GM12878 (cell line): Measurements from ENCODE around the gene ORMDL1.

ENCODE experiments used
- CTCF ChIP-seq, 3 experiments: IDR thresholded peaks in 2 of 3; conservative IDR thresholded peaks in 1 of 3; 2 replicates each; pipeline ENCODE4 v1.5.1; 2011; ENCODE audit warnings: low read depth in 3 of 3, low read length in 3 of 3, mild to moderate bottlenecking in 3 of 3, control low read depth in 2 of 3, moderate library complexity in 2 of 3, inconsistent platforms in 1 of 3, mixed read lengths in 1 of 3; ENCODE audit not compliant: control insufficient read depth in 2 of 3, insufficient read depth in 1 of 3; ENCODE audit errors: extremely low read depth in 1 of 3
- EZH2 ChIP-seq: IDR thresholded peaks from 2 replicates; pipeline ENCODE4 v1.6.1; 2012; ENCODE audit warnings: low read depth, mild to moderate bottlenecking, control low read depth, inconsistent platforms, low read length, borderline replicate concordance; ENCODE audit not compliant: control insufficient read depth
- LARP7 ChIP-seq: fragments of 450-650 bp; IDR thresholded peaks from 2 replicates; pipeline ENCODE4 v1.6.1; 2017; ENCODE audit warnings: mild to moderate bottlenecking
- MXI1 ChIP-seq: fragments of 150-350 bp; IDR thresholded peaks from 2 replicates; pipeline ENCODE4 v1.6.1; 2011; ENCODE audit warnings: low read depth, mild to moderate bottlenecking, inconsistent platforms, low read length, improper control_type of control experiment
- NFYB ChIP-seq: IDR thresholded peaks from 2 replicates; pipeline ENCODE4 v1.6.1; 2011; ENCODE audit warnings: low read depth, mild to moderate bottlenecking, low read length, improper control_type of control experiment, moderate library complexity; ENCODE audit not compliant: insufficient read depth
- POLR2A ChIP-seq: IDR thresholded peaks from 2 replicates; pipeline ENCODE4 v1.6.1; 2011; ENCODE audit warnings: low read depth, mild to moderate bottlenecking, low read length
- SMAD1 ChIP-seq: fragments of 450-650 bp; IDR thresholded peaks from 2 replicates; pipeline ENCODE4 v1.6.1; 2018; ENCODE audit warnings: mild to moderate bottlenecking, low read depth; ENCODE audit not compliant: partially characterized antibody
- SP1 ChIP-seq: IDR thresholded peaks from one replicate; pipeline ENCODE4 v1.6.1; 2011; ENCODE audit warnings: low read depth, low read length
- TF ChIP-seq, protein P1 (sequence below): fragments of 450-650 bp; IDR thresholded peaks from 2 replicates; pipeline ENCODE4 v1.6.1; 2017; ENCODE audit warnings: mild to moderate bottlenecking

DNA sequence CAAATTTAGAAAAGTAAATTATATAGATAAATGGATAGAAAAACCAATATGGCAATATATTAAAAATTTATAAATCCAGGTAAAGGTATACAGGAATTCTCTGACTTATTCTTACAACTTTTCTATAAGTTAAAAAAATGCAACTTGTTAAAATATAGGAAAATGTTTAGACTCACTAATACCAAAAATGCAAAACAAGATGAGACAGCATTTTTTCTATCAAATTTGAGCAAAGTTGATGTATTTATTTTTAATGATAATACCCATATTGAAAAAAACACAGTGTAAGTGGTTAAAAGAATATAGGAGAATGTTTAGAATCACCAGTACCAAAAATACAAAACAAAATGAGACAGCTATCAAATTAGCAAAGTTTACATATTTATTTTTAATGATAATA is 57.3 kb downstream of the ORMDL1 start:
- TF ChIP-seq POLR2A (no peak), NFYB (no peak), LARP7 (no peak), CTCF (IDR thresholded peaks at IDR 0.05 in 2 of 3, conservative IDR thresholded peaks at IDR 0.05 in 1 of 3; ENCODE audit: control insufficient read depth in 2 of 3, extremely low read depth in 1 of 3, insufficient read depth in 1 of 3, low read depth in 3 of 3, low read length in 3 of 3) (no peak), SP1 (no peak), MXI1 (no peak), SMAD1 (no peak), EZH2 (no peak)
- TF ChIP-seq, protein P1, sequence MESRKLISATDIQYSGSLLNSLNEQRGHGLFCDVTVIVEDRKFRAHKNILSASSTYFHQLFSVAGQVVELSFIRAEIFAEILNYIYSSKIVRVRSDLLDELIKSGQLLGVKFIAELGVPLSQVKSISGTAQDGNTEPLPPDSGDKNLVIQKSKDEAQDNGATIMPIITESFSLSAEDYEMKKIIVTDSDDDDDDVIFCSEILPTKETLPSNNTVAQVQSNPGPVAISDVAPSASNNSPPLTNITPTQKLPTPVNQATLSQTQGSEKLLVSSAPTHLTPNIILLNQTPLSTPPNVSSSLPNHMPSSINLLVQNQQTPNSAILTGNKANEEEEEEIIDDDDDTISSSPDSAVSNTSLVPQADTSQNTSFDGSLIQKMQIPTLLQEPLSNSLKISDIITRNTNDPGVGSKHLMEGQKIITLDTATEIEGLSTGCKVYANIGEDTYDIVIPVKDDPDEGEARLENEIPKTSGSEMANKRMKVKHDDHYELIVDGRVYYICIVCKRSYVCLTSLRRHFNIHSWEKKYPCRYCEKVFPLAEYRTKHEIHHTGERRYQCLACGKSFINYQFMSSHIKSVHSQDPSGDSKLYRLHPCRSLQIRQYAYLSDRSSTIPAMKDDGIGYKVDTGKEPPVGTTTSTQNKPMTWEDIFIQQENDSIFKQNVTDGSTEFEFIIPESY, result no peak
